Stimulated activated CD8-positive, alpha-beta memory T cell treated with anti-CD3 and anti-CD28 coated beads, Interleukin-12 subunit alpha, Interleukin-12 subunit beta, amount 100 ng/mL, for 24 hours (primary cell): ENCODE data around the gene SLC5A10.
"Not testable (repeated sequence)": the region's sequence is repeated elsewhere in the genome, so short reads cannot be mapped to it uniquely, and the experiment has no call there.

Experiments used
- DNase-seq: peaks from one replicate; pipeline ENCODE4 v3.0.0-alpha.2; 2020; ENCODE audit errors: extremely low read depth

Gene SLC5A10

GRCh38 chr17:18951941-18952842, at the start of gene SLC5A10:
TSS of gene SLC5A10 (plus strand) at chr17:18952165. CDS start at chr17:18952206, 41 bp downstream.
- DNase-seq: no peak

GRCh38 chr17:18904482-18904881, 47.5 kb upstream of the SLC5A10 start:
- DNase-seq: no peak

- DNase-seq: no peak
These were observed 46.7 kb upstream of the SLC5A10 start for GRCh38 chr17:18905226-18905625.

- no peak for DNase-seq
These were observed 41.6 kb upstream of the SLC5A10 start for GRCh38 chr17:18910326-18910725.

GRCh38 chr17:18910881-18911280, 41.1 kb upstream of the SLC5A10 start:
- no peak for DNase-seq

- no peak for DNase-seq
These were observed 35.0 kb upstream of the SLC5A10 start for GRCh38 chr17:18916816-18917500.

GRCh38 chr17:18917506-18918032, 34.4 kb upstream of the SLC5A10 start:
- DNase-seq: no peak

- DNase-seq: no peak
These were observed 32.0 kb upstream of the SLC5A10 start for GRCh38 chr17:18919963-18920362.

GRCh38 chr17:18920911-18921441, 31.0 kb upstream of the SLC5A10 start:
- no peak for DNase-seq

- no peak for DNase-seq
These were observed 30.5 kb upstream of the SLC5A10 start for GRCh38 chr17:18921485-18921884.

GRCh38 chr17:18921912-18922451, 30.0 kb upstream of the SLC5A10 start:
- DNase-seq: no peak

- DNase-seq: not testable (repeated sequence)
These were observed 29.4 kb upstream of the SLC5A10 start for GRCh38 chr17:18922596-18922995.

GRCh38 chr17:18925187-18925586, 26.8 kb upstream of the SLC5A10 start:
- DNase-seq: no peak

- DNase-seq: no peak
These were observed 23.3 kb upstream of the SLC5A10 start for GRCh38 chr17:18928628-18929125.

GRCh38 chr17:18932360-18933055, 19.5 kb upstream of the SLC5A10 start:
- no peak for DNase-seq

- DNase-seq: no peak
These were observed 18.6 kb upstream of the SLC5A10 start for GRCh38 chr17:18933102-18934058.

GRCh38 chr17:18937981-18938691, 13.8 kb upstream of the SLC5A10 start:
- no peak for DNase-seq

- no peak for DNase-seq
These were observed 13.3 kb upstream of the SLC5A10 start for GRCh38 chr17:18938692-18939023.

- DNase-seq: no peak
These were observed 7.3 kb upstream of the SLC5A10 start for GRCh38 chr17:18944646-18945045.

- no peak for DNase-seq
These were observed 5.4 kb upstream of the SLC5A10 start for GRCh38 chr17:18946536-18946935.
